GM12801 (cell line): Measurements from ENCODE around the gene DTX2.

Source experiments
- CTCF ChIP-seq: IDR thresholded peaks from one replicate; pipeline ENCODE4 v1.5.1; 2011; ENCODE audit warnings: control low read depth; ENCODE audit not compliant: insufficient read length; ENCODE audit errors: extremely low read depth

DTX2 gene

GRCh38 chr7:76507723-76508406, 46.4 kb downstream of the DTX2 start:
- TF ChIP-seq CTCF = no peak

DNA sequence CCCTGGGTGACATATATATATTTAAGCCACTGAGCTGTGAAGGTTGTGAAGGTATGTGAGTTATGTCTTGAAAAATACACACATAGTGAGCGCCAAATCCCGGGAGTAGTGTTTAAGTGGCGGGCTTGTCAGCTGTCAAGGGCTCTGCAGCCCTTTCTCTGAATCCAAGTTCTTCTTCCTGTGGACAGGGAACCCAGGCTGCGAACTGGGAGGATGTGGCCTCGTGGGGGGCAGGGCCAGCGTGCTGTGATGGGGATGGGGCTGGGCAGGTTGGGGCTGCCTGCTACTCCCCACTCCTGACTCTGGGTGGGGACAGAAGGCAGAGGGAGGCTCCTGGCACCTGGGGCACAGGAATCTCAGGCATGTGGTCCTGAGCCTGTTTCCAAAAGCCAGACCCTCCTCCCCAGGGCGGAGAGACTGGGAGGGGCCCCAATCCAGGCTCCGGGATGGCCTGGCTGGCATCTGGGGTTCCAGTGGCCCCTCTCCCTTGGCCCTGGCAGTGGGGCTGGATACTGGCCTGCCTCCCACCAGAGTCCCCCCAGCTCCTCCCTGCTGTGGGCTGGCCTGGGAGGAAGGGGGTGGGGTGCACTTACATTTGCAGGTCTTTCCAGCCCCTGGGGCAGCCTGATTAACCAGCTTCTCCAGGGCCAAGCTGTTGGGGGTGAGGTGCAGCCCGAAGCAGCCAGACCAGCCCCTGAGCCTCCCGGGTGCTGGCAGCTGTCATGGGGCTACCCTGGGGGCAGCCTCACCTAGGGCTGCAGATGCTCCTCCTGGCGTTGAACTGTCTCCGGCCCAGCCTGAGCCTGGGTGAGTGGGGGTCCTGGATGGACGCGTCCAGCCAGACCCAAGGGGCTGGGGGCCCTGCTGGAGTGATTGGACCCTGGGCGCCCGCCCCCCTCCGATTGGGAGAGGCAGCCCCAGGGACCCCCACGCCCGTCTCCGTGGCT, 48.7 kb downstream of the DTX2 start, which contains the start of gene UPK3B:
TSS of gene UPK3B (plus strand) at position 622 of the 947 bp plus-strand sequence. CDS start at position 723, 101 bp downstream.
- TF ChIP-seq CTCF = no peak

DNA sequence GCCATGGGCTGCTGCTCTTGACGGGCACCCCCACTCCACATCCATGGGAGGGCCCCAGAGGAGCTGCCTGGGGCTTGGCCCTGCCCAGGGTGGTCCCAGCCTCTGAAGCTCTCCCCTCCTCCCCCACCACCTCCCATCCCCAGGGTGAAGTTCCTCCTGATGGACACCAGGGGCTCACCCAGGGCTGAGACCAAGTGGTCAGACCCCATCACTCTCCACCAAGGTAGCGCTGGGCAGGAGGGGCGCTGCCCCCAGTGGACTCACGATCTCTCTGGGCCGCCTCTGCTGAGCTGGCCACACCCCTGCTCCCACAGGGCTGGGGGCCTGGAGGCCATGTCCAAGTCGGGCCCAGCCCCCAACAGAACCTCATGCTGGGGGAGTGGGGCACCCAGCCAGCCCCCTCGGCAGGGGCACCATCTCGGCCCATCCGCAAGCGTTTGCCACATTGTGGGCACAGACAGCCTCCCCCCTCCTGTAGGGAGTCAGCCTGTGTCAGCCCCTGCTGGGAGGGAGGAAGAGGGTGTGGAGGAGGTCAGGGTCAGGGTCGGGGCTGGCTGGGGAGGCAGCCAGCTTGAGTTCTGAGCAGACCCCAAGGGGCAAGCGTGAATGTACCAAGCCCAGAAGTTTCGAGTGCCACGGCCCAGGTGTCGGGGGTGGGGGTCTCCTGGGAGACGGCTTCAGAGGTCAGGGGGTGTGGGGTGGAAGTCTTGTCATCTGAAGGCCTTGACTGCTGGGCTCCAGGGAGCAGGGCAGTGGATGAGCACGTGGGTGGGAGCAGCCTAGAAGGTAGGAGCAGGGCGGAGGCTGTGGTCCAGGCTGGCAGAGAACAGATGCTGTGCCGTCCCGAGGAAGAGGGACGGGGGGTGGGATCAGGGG, 51.7 kb downstream of the DTX2 start:
- no peak for TF ChIP-seq CTCF

DNA sequence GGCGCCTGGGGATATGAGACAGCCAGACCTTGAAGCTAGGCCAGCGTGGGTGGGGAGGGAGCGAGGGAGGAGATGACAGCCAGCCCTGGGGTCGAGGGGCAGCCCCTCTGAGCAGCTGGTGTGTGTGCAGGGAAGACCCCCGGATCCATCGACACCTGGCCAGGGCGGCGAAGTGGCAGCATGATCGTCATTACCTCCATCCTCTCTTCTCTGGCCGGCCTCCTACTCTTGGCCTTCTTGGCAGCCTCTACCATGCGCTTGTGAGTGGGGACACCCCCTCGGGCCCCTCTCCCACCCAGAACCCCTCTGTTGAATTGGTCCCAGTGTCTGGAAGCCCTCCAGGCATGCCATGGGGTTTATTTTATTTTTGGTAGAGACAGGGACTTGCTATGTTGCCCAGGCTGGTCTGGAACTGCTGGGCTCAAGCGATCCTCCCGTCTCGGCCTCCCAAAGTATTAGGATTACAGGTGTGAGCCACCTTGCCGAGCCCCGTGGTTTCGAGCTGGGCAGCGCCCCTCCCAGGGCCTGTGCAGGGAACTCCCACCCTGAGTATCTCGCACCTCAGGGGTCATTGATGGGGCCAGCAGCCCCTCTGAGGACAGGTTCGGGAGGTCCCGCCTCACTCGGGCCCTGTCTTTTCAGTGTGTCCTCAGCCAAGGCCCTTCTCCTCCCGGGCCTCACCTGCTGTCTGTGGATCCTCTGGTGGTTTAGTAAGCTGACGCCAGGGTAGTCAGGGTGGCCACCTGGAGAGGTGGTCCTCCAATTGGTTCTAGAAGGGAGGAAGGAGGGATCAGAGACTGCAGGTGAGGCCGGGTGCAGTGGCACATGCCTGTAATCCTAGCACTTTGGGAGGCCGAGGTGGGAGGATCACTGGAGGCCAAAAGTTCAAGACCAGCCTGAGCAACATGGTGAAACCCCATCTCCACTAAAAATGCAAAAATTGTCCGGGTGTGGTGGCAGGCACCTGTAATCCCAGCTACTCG, 52.6 kb downstream of the DTX2 start:
- TF ChIP-seq CTCF = no peak

DNA sequence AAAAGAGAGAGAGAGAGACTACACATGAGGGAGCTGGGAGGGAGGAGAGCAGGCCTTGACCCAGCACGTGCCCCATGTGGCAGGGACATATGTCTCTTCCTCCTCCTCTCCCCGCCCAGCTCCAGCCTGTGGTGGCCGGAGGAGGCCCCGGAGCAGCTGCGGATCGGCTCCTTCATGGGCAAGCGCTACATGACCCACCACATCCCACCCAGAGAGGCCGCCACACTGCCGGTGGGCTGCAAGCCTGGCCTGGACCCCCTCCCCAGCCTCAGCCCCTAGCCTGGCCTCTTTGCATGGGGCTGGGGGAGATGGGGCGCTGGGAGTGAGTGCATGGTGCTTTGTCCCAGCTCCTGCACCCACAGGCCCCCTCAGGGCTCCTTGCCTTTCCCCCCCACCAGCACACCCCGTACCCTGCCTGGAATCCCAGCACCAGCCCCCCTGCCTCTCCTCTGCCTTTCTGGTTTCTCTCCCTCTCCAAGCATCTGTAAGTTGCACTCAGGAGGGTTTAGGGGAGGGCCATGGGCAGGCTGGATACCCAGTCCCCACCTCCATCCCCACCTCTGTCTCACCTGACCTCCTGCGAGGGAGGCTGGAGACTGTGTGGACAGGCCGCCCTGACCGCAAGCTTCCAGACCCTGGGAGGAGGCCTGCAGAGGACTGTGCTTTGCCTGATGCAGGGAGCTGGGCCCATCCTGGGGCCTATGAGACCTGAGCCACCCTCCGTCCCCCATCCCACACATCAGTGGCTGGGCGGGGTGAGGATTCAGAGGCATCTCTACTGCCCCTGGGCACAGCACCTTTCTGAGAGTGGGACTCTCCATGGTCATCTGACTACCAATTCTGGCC, 53.6 kb downstream of the DTX2 start:
- TF ChIP-seq CTCF = no peak

GRCh38 chr7:76515999-76516443, 54.5 kb downstream of the DTX2 start:
- no peak for TF ChIP-seq CTCF
